Measurements from ENCODE around the gene SPATS2.
"Not testable (repeated sequence)": the region's sequence is repeated elsewhere in the genome, so short reads cannot be mapped to it uniquely, and the experiment has no call there.

The SPATS2 gene

GRCh38 chr12:49331380-49332222 lies 35.7 kb upstream of the SPATS2 start:
- POLR2A ChIA-PET = interaction anchor here (0.6 to 1.0 kb wide), 3 partner anchors 9 to 249 kb away, joined by 3 to 5 read pairs (median 5); partner anchors contain the start of gene TROAP
- H3K4me3 ChIP-seq (ENCODE audit: low read depth, low read length) = no peak overlapping the region
- DNase-seq (ENCODE audit: low read depth, low spot score) = no peak
- peak; percentile 84 for TF ChIP-seq CTCF (IDR thresholded peaks at IDR 0.05; ENCODE audit: insufficient read depth, low read length, missing control alignments)
- CTCF ChIA-PET = interaction anchor here (0.6 to 12.8 kb wide), 56 partner anchors 8 to 386 kb away, joined by 3 to 424 read pairs (median 5); partner anchors contain the start of genes DNAJC22, PRPF40B, PRPH and TROAP

- CTCF ChIA-PET = interaction anchor here (0.7 to 12.8 kb wide), 36 partner anchors 9 to 385 kb away, joined by 3 to 424 read pairs (median 6); partner anchors contain the start of genes DNAJC22, PRPH and TROAP
- no peak for DNase-seq (ENCODE audit: low read depth, low spot score)
- POLR2A ChIA-PET = no interaction called here
- TF ChIP-seq CTCF (IDR thresholded peaks at IDR 0.05; ENCODE audit: insufficient read depth, low read length, missing control alignments) = no peak
- H3K4me3 ChIP-seq (ENCODE audit: low read depth, low read length) = no peak overlapping the region
Observed at GRCh38 chr12:49332441-49332861, 34.8 kb upstream of the SPATS2 start.

DNA sequence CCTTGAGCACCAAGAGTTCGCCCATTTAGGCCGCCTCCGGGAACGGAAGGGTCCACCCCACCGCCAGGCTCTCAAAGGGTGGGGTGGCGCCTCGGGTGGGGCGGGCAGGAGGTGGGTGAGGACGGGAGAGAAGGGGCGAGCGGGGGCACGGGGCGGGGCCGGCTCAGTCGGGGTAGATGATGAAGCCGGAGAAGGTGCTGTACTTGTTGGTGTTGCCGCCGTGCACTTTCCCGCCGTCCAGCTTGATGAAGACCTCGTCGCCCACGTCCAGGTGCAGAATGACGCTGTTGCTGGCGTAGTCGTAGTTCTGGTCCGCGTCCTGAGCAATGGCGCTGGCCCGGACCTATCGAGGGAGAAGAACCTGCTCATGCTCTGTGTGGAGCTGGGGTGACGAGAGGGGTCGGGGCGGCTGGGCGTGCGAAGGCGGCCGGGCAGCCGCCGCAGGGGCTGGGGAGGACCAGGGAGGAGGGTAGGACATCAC lies 34.3 kb upstream of the SPATS2 start:
- DNase-seq (ENCODE audit: low read depth, low spot score) = no peak
- no peak for TF ChIP-seq CTCF (IDR thresholded peaks at IDR 0.05; ENCODE audit: insufficient read depth, low read length, missing control alignments)
- POLR2A ChIA-PET = no interaction called here
- H3K4me3 ChIP-seq (ENCODE audit: low read depth, low read length) = peak overlapping the region; percentile 18; the same call in 1 of the 2 replicates
- CTCF ChIA-PET = interaction anchor here (0.7 to 12.8 kb wide), 12 partner anchors 9 to 255 kb away, joined by 3 to 424 read pairs (median 16); partner anchors contain the start of genes DNAJC22 and TROAP

DNA sequence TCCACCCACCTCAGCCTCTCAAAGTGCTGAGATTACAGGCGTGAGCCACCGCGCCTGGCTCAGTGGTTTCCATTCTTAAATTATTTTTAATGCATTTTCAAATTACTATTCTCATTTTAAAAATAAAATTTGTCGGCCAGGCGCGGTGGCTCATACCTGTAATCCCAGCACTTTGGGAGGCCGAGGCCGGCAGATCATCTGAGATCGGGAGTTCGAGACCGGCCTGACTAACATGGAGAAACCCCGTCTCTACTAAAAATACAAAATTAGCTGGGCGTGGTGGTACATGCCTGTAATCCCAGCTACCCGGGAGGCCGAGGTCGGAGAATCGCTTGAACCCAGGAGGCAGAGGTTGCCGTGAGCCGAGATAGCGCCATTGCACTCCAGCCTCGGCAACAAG lies 33.5 kb upstream of the SPATS2 start:
- POLR2A ChIA-PET; H3K4me3 ChIP-seq (ENCODE audit: low read depth, low read length); DNase-seq (ENCODE audit: low read depth, low spot score): not testable (repeated sequence)
- CTCF ChIA-PET = interaction anchor here (0.7 to 12.8 kb wide), 8 partner anchors 9 to 247 kb away, joined by 3 to 424 read pairs (median 100); partner anchors contain the start of genes DNAJC22 and TROAP

DNA sequence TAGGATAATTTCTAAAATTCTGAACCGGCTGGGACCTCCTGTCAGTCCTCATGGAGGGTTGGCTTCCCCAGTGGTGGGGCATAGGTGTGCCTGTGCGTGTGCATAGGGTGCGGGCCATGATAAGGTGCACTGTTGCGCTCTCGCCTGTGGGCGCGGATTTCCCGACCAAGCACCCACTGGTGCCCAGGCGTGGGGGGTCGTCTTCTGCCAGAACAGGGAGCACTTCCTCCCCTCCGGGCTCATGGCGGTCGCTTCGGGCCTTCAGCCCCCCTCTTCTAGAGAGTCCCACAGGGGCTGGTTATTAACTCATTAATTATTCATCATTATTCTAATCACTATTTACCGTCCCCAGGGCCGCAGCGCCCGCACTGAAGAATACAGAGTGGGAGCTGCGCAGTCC lies 33.0 kb upstream of the SPATS2 start:
- ChIA-PET CTCF (interaction anchor here (1.0 to 12.8 kb wide), 6 partner anchors 8 to 180 kb away, joined by 3 to 424 read pairs (median 60); partner anchors contain the start of genes DNAJC22 and TROAP), POLR2A (no interaction called here)
- no peak for TF ChIP-seq CTCF (IDR thresholded peaks at IDR 0.05; ENCODE audit: insufficient read depth, low read length, missing control alignments)
- H3K4me3 ChIP-seq (ENCODE audit: low read depth, low read length) = no peak overlapping the region
- DNase-seq (ENCODE audit: low read depth, low spot score) = no peak

DNA sequence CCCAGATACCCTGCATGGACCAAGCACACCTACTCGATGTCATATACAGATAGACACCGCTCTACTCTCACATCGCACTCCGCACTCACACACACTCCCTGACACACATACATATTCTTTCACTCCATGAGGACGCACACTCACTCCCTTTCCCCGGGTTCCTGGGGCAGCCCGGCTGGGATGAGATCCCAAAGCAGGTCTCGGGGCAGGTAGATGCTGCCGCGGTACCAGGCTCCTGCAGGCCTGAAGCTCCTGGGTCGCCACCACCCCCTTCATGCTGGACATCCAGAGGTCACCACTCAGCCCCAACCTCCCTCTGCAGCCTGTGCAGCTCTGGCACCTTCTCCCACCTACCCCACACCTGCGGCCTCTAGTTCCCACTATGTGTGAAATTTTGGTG lies 32.6 kb upstream of the SPATS2 start:
- POLR2A ChIA-PET = no interaction called here
- no peak overlapping the region for H3K4me3 ChIP-seq (ENCODE audit: low read depth, low read length)
- CTCF ChIA-PET = interaction anchor here (1.0 to 12.8 kb wide), 9 partner anchors 8 to 247 kb away, joined by 3 to 424 read pairs (median 13); partner anchors contain the start of genes DNAJC22 and TROAP
- TF ChIP-seq CTCF (IDR thresholded peaks at IDR 0.05; ENCODE audit: insufficient read depth, low read length, missing control alignments) = no peak
- DNase-seq (ENCODE audit: low read depth, low spot score) = no peak

Data from AG04449 (cell line).